ENCODE data around the gene NMNAT3.

- TF ChIP-seq CTCF (IDR thresholded peaks at IDR 0.05) (no peak), POLR2A (IDR thresholded peaks at IDR 0.05) (no peak)
These were observed 143.3 kb downstream of the NMNAT3 start for GRCh38 chr3:139534455-139534812.

Data from right lobe of liver (tissue), 4 donors.